Peyer's patch (tissue), 4 donors: ENCODE results near the gene NR6A1.

Experiments used
- CTCF ChIP-seq, 6 experiments: fragments of 450-650 bp in 4 of 6; fragments of 200-600 bp in 2 of 6; sonication (generic) in 1 of 6; IDR thresholded peaks; one replicate each; pipeline ENCODE4 v1.5.1; 2017 to 2019; ENCODE audit warnings: antibody characterized with exemption in 6 of 6, mild to moderate bottlenecking in 3 of 6, moderate library complexity in 1 of 6
- POLR2A ChIP-seq, 2 donors: fragments of 450-650 bp; IDR thresholded peaks; one replicate each; pipeline ENCODE4 v1.5.1; 2017; ENCODE audit warnings: antibody characterized with exemption in 2 of 2, mild to moderate bottlenecking in 2 of 2, moderate library complexity in 2 of 2

- TF ChIP-seq CTCF (IDR thresholded peaks at IDR 0.05) (no peak), POLR2A (IDR thresholded peaks at IDR 0.05) (no peak)
These were observed 283.6 kb downstream of the NR6A1 start for GRCh38 chr9:124487260-124488182.
